Common myeloid progenitor, CD34-positive (primary cell): ENCODE measurements around the gene ISG20L2.

Experiments
- CTCF ChIA-PET: fragments of 350-600 bp; sonication (Branson Sonifier 250); formaldehyde crosslinking; loops from one replicate; lab custom pipeline; 2021; ENCODE audit warnings: antibody characterized with exemption; lab: Charles Lee
- POLR2A ChIA-PET: fragments of 350-600 bp; sonication (Branson Sonifier 250); formaldehyde crosslinking; loops from one replicate; lab custom pipeline; 2021; ENCODE audit warnings: antibody characterized with exemption; lab: Charles Lee
- DNase-seq, 3 donors: peaks; one replicate each; pipeline versions ENCODE4 v3.0.0 to v3.0.0-alpha.2; 2013
- H3K27ac ChIP-seq, 2 experiments: 1 replicate in 1 of 2; 2 replicates in 1 of 2; pipeline ENCODE4 v1.7.0; 2013; ENCODE audit warnings: inconsistent platforms in 2 of 2, low read length in 2 of 2, mild to moderate bottlenecking in 2 of 2, low read depth in 1 of 2, moderate library complexity in 1 of 2; ENCODE audit not compliant: severe bottlenecking in 2 of 2, insufficient read depth in 1 of 2, poor library complexity in 1 of 2
- H3K27me3 ChIP-seq, 5 experiments: replicated peaks in 2 of 5; 1 replicate in 3 of 5; 2 replicates in 2 of 5; pipeline versions ENCODE4 v1.6.1 to v1.7.0; 2013; ENCODE audit warnings: low read length in 4 of 5, mild to moderate bottlenecking in 2 of 5, moderate library complexity in 2 of 5, inconsistent platforms in 1 of 5; ENCODE audit not compliant: insufficient read depth in 5 of 5, control insufficient read depth in 4 of 5
- H3K36me3 ChIP-seq, 4 experiments: 1 replicate in 2 of 4; 2 replicates in 2 of 4; pipeline versions ENCODE4 v1.6.1 to v1.7.0; 2013; ENCODE audit warnings: low read length in 3 of 4, control low read depth in 1 of 4, mild to moderate bottlenecking in 1 of 4; ENCODE audit not compliant: control insufficient read depth in 4 of 4, insufficient read depth in 4 of 4
- H3K4me1 ChIP-seq, 4 experiments: 1 replicate in 3 of 4; 2 replicates in 1 of 4; pipeline versions ENCODE4 v1.6.1 to v1.7.1; 2013; ENCODE audit warnings: low read length in 3 of 4, mild to moderate bottlenecking in 3 of 4, control low read depth in 1 of 4, inconsistent platforms in 1 of 4, moderate library complexity in 1 of 4; ENCODE audit not compliant: control insufficient read depth in 4 of 4, insufficient read depth in 4 of 4; ENCODE audit errors: control extremely low read depth in 1 of 4
- H3K4me3 ChIP-seq, 7 experiments: 1 replicate in 4 of 7; 2 replicates in 3 of 7; pipeline versions ENCODE4 v1.5.1 to v1.7.0; 2013; ENCODE audit warnings: mild to moderate bottlenecking in 7 of 7, low read length in 6 of 7, moderate library complexity in 6 of 7, inconsistent platforms in 2 of 7, low read depth in 2 of 7, control low read depth in 1 of 7; ENCODE audit not compliant: insufficient read depth in 4 of 7, control insufficient read depth in 1 of 7; ENCODE audit errors: extremely low read depth in 1 of 7
- H3K9me3 ChIP-seq, 5 experiments: 1 replicate in 4 of 5; 2 replicates in 1 of 5; pipeline versions ENCODE4 v1.6.1 to v1.7.1; 2013; ENCODE audit warnings: low read length in 4 of 5, mild to moderate bottlenecking in 2 of 5, inconsistent platforms in 1 of 5, low read depth in 1 of 5, moderate library complexity in 1 of 5; ENCODE audit not compliant: control insufficient read depth in 4 of 5, insufficient read depth in 2 of 5; ENCODE audit errors: control extremely low read depth in 1 of 5
- WGBS: methylation state at CpG from one replicate; pipeline ENCODE4 v1.1.5; 2013; ENCODE audit not compliant: insufficient coverage; 5-methylcytosine and 5-hydroxymethylcytosine counted together

Gene ISG20L2

GRCh38 chr1:156750191-156750672, 21.7 kb upstream of the ISG20L2 start:
- peaks cover 35 to 69% (median 63%) of the 10 kb centered on the region in 4 experiments for H3K4me1 ChIP-seq
- H3K27me3 ChIP-seq, result no peaks in the 10 kb centered on the region
- DNase-seq, result peak in 1 of 3 donors; percentile 34
- H3K27ac ChIP-seq, result peak overlapping the region; percentile 77 to 93
- peaks cover 0 to 34% (median 1%) of the 10 kb centered on the region in 4 experiments for H3K36me3 ChIP-seq
- peak overlapping the region; percentile 84 to 100 (median 90) for H3K4me3 ChIP-seq
- WGBS, result 0% methylated on average over 5 of the region's 5 CpGs
- CTCF ChIA-PET, result interaction anchor here (1.4 to 3.6 kb wide), 2 partner anchors 23 to 46 kb away, joined by 3 to 32 read pairs; partner anchors contain the start of genes ISG20L2 and METTL25B
- POLR2A ChIA-PET, result no interaction called here
- H3K9me3 ChIP-seq, result no peaks in the 10 kb centered on the region

- WGBS, result 39% methylated on average over 6 of the region's 8 CpGs
- ChIA-PET CTCF (interaction anchor here (1.4 kb wide), 1 partner anchor 47 kb away, joined by 3 read pairs; no protein-coding TSS in a partner anchor), POLR2A (no interaction called here)
- Histone ChIP-seq H3K4me3 (peak overlapping the region; percentile 31 to 100 (median 90)), H3K9me3 (no peaks in the 10 kb centered on the region), H3K4me1 (peaks cover 35 to 74% (median 70%) of the 10 kb centered on the region in 4 experiments), H3K27ac (peak overlapping the region; percentile 77 to 93), H3K27me3 (no peaks in the 10 kb centered on the region), H3K36me3 (peaks cover 0 to 40% (median 1%) of the 10 kb centered on the region in 4 experiments)
- no peak for DNase-seq
These were observed 21.0 kb upstream of the ISG20L2 start for GRCh38 chr1:156749419-156750118.

GRCh38 chr1:156748670-156749418, 20.3 kb upstream of the ISG20L2 start:
- WGBS, result 3% methylated on average over 8 of the region's 9 CpGs
- peak overlapping the region; percentile 77 to 93 for H3K27ac ChIP-seq
- H3K4me1 ChIP-seq, result peaks cover 35 to 81% (median 75%) of the 10 kb centered on the region in 4 experiments
- H3K36me3 ChIP-seq, result peaks cover 0 to 43% (median 3%) of the 10 kb centered on the region in 4 experiments
- no peaks in the 10 kb centered on the region for H3K27me3 ChIP-seq
- peak overlapping the region; percentile 8 to 100 (median 90) for H3K4me3 ChIP-seq
- ChIA-PET CTCF (interaction anchor here (1.6 to 1.9 kb wide), 2 partner anchors 23 to 60 kb away, joined by 4 to 11 read pairs; no protein-coding TSS in a partner anchor), POLR2A (no interaction called here)
- H3K9me3 ChIP-seq, result no peaks in the 10 kb centered on the region
- DNase-seq, result peak in 1 of 3 donors; percentile 20

- H3K9me3 ChIP-seq, result no peaks in the 10 kb centered on the region
- WGBS, result 12% methylated on average over 6 of the region's 8 CpGs
- H3K36me3 ChIP-seq, result peaks cover 0 to 51% (median 9%) of the 10 kb centered on the region in 4 experiments
- H3K27me3 ChIP-seq, result no peaks in the 10 kb centered on the region
- peaks cover 35 to 80% (median 75%) of the 10 kb centered on the region in 4 experiments for H3K4me1 ChIP-seq
- peak overlapping the region; percentile 34 to 100 (median 90) for H3K4me3 ChIP-seq
- ChIA-PET CTCF (interaction anchor here (1.0 to 1.9 kb wide), 7 partner anchors 16 to 59 kb away, joined by 3 to 11 read pairs (median 3); partner anchors contain the start of genes ISG20L2, METTL25B and PRCC), POLR2A (interaction anchor here (0.5 to 1.2 kb wide), 2 partner anchors 20 to 113 kb away, joined by 4 read pairs; partner anchors contain the start of genes ISG20L2 and METTL25B)
- DNase-seq, result no peak
- peak overlapping the region; percentile 77 to 93 for H3K27ac ChIP-seq
These were observed 19.4 kb upstream of the ISG20L2 start for GRCh38 chr1:156747742-156748669.

- H3K36me3 ChIP-seq, result peaks cover 2 to 61% (median 14%) of the 10 kb centered on the region in 4 experiments
- peaks cover 30 to 74% (median 69%) of the 10 kb centered on the region in 4 experiments for H3K4me1 ChIP-seq
- POLR2A ChIA-PET, result interaction anchor here (1.2 kb wide), 1 partner anchor 19 kb away, joined by 4 read pairs; the partner anchor contains the start of genes ISG20L2 and METTL25B
- CTCF ChIA-PET, result interaction anchor here (1.0 to 2.4 kb wide), 10 partner anchors 9 to 58 kb away, joined by 3 to 11 read pairs (median 4); partner anchors contain the start of genes ISG20L2, METTL25B and PRCC
- H3K4me3 ChIP-seq, result peak overlapping the region; percentile 34 to 100 (median 90)
- H3K27ac ChIP-seq, result peak overlapping the region; percentile 88 to 95
- H3K9me3 ChIP-seq, result no peaks in the 10 kb centered on the region
- 15% methylated on average over 16 of the region's 29 CpGs for WGBS
- DNase-seq, result peak; percentile 62 to 83 (median 83)
- H3K27me3 ChIP-seq, result no peaks in the 10 kb centered on the region
These were observed 18.4 kb upstream of the ISG20L2 start for GRCh38 chr1:156746728-156747631.
